GM10266 (cell line): ENCODE data around the gene MAST2.

Experiments used
- DNase-seq: peaks from one replicate; pipeline ENCODE4 v3.0.0; 2012; ENCODE audit errors: extremely low spot score
- TF ChIP-seq, protein P1 (sequence below): IDR thresholded peaks from 2 replicates; pipeline ENCODE4 v1.5.1; 2012; ENCODE audit warnings: mild to moderate bottlenecking, low read depth; ENCODE audit not compliant: control insufficient read depth, insufficient read depth; ENCODE audit errors: missing control alignments

MAST2 gene

DNA sequence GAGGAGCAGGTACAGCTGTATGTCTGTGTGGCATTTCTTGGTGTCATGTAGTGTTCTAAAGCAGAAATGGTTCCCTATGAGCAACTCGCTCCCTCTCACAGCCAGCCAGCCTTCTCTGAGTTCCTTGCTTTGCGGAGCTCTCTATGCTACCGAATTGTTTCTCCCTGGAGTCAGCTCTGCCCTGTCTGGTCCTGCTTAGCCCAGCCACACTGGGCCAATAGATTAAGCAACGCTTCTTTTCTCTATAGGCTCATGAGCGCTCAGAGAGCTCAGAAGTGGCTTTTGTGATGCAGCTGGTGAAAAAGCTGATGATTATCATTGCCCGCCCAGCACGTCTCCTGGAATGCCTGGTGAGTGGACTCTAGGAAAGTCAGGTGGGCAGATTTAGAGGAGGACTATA is 215.9 kb downstream of the MAST2 start:
- DNase-seq: no peak
- TF ChIP-seq, protein P1, sequence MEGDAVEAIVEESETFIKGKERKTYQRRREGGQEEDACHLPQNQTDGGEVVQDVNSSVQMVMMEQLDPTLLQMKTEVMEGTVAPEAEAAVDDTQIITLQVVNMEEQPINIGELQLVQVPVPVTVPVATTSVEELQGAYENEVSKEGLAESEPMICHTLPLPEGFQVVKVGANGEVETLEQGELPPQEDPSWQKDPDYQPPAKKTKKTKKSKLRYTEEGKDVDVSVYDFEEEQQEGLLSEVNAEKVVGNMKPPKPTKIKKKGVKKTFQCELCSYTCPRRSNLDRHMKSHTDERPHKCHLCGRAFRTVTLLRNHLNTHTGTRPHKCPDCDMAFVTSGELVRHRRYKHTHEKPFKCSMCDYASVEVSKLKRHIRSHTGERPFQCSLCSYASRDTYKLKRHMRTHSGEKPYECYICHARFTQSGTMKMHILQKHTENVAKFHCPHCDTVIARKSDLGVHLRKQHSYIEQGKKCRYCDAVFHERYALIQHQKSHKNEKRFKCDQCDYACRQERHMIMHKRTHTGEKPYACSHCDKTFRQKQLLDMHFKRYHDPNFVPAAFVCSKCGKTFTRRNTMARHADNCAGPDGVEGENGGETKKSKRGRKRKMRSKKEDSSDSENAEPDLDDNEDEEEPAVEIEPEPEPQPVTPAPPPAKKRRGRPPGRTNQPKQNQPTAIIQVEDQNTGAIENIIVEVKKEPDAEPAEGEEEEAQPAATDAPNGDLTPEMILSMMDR: no peak

DNA sequence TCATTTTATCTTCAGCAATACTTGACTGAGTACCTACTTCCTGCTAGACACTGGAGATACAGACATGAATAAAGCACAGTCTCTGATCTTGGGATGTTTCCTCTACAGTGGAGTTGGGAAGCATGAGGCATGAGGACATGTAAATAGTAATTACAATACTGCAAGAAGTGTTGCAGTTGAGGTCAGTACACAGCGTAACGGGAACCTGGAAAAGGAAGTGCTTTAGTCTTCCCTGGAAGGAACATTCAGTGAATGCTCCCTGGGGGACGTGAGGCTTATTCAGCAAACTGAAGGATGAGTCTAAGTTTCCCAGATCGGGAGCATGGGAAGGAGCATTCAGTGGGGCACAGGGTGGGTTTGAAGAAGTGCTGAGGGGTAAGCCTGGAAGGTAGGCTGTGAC is 216.6 kb downstream of the MAST2 start:
- DNase-seq: no peak
- TF ChIP-seq, protein P1: no peak

DNA sequence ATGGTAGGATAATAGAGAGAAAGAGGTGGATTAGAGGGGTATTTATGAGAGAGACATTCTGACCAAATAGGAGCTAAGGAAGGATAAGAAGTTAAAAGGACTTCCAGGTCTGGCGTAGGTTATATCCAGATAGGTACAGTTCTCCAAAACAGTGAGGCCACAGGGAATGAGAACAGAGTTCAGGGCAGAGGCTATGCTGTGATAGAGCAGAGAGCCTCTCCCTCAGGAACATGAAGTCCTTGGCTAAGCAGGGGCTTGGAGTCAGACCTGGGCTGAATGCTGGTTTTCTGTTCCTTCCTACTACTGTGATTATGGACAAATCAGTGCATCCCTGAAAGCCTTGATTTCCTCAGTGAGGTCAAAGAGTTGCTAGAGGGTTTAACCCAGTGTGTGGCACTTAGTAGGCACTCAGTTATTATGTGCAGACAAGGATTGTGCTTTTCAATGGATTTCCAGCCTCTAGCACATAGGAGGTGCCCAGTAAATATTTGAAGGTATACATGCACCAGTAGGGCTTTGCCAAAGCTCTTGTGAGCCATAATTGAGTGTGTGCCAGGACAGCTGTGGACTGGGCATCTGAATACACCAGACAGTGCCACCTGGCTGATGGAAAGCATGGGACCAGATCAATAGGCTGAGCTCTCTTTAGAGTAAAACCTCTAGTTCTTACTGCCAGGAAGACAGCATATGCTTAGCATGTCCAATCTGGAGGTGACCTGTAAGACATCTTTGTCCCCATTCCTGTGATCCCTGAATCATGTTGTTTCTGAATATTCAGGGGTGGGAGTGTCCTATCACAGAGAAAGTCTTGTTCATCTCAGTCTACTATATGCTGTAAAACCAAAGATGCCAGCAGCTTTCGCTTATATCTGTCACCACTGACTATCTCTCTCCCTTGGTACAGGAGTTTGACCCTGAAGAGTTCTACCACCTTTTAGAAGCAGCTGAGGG is 217.9 kb downstream of the MAST2 start:
- DNase-seq: no peak
- TF ChIP-seq, protein P1: no peak

DNA sequence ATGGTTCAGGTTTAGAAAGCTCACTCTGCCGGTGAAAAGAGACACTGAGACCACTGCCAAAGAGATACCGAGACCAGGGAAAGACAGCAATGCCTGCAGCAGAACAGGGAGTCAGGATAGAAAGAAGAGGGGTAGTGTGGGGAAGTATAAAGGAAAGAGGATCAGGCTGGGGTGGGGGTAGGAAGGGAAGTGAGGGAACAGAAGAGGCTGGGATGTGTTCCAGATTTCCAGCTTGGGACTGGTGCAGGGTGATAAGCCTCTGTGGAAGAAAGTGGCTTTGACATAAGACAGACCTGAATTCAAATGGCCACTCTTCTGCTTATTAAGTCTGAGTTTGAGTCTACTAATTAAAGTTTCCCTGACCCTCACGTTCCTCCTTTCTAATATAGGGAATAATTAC is 223.1 kb downstream of the MAST2 start:
- TF ChIP-seq, protein P1: no peak
- DNase-seq: no peak

DNA sequence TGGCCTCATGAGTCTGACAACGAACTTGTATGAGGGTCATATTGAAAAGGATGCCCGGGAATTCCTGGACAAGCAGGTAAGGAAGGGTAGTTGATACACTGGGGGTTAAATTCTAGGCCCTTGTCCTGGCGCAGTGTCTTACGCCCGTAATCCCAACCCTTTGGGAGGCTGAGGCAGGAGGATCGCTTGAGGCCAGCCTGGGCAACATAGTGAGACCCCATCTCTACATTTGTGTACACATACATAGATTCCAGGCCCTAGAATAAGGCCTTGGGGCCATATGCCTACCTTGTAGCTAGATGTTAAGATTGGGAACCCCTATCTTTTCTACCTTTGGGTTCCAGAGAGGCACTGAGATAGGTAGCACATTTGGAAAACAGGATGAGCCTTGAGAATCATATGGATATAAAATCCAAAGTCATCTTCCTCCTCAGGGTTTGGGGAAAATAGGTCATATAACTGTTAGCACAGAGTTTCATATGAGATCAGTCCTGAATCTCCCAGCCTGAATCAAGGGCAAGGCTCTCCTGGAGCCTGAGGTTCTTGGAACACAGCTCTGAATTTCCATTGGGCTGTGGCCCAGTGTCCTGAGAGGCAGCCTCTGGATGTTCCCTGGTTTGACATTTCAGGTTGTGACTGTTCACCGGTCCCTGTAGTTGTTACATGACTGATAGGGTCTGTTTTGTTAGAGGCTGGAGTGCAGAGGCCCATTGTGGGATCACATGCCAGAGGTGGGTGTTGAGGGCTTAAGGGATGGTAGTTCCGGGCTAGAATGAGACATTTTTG is 224.6 kb downstream of the MAST2 start:
- TF ChIP-seq, protein P1: no peak
- DNase-seq: peak; percentile 3

DNA sequence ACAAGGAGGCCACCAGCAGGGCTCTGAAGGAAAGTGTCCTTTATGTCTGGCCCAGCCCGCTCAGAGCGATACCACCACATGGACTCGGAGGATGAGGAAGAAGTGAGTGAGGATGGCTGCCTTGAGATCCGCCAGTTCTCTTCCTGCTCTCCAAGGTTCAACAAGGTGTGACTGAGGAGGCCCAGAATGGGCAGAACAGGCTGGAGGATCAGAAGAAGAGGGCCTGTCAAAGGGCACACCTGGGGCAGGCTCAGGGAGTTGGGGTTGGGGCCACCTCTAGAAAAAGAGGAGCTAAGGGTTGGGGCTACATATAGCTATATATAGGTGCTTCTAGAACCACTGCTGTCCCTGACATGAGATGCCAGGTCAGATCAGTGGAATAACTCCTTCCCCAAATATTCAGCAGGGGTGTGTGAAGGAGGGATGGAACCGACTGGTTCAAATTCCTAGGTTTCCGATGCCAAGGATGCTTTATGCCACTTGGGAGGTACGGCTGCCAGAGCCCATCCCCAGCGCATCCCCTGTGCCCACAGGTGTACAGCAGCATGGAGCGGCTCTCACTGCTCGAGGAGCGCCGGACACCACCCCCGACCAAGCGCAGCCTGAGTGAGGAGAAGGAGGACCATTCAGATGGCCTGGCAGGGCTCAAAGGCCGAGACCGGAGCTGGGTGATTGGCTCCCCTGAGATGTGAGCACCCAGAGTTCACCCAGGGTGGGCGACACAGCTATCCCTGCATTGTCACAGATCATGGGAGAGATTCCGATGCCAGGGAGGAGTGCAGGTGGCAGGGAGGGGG is 226.9 kb downstream of the MAST2 start:
- peak; percentile 2 for DNase-seq
- TF ChIP-seq, protein P1: no peak
